Activated B cell treated with CpG ODN at 0.5 μM for 24 hours (primary cell): ENCODE measurements around the gene GPC1. TPM values are rescaled to one million over a fixed set of nuclear protein-coding genes. Genes with fewer than 3 reads are reported as not detected.

Source experiments
- ATAC-seq: fragments of 200-7000 bp; cut with Tn5 transposase; one replicate; pipeline ENCODE4 v1.10.0; 2021; ENCODE audit warnings: low read depth, mild to moderate bottlenecking, moderate library complexity
- CTCF ChIA-PET: fragments of 350-600 bp; sonication (Branson Sonifier 250); formaldehyde crosslinking; loops from one replicate; lab custom pipeline; 2021; ENCODE audit warnings: antibody characterized with exemption; lab: Charles Lee
- POLR2A ChIA-PET: fragments of 350-600 bp; sonication (Branson Sonifier 250); formaldehyde crosslinking; loops from one replicate; lab custom pipeline; 2021; ENCODE audit warnings: antibody characterized with exemption; lab: Charles Lee
- DNase-seq: peaks from one replicate; pipeline ENCODE4 v3.0.0; 2022
- H3K27ac Mint-ChIP-seq: one replicate; pipeline ENCODE4 v1.8.0; 2020; ENCODE audit warnings: mixed read lengths
- H3K27me3 Mint-ChIP-seq: one replicate; pipeline ENCODE4 v1.8.0; 2021; ENCODE audit warnings: mixed read lengths
- H3K36me3 Mint-ChIP-seq: one replicate; pipeline ENCODE4 v1.8.0; 2021; ENCODE audit warnings: low read depth, mixed read lengths
- H3K4me1 Mint-ChIP-seq: one replicate; pipeline ENCODE4 v1.8.0; 2021; ENCODE audit warnings: mixed read lengths
- H3K4me3 Mint-ChIP-seq: one replicate; pipeline ENCODE4 v1.8.0; 2020; ENCODE audit warnings: mild to moderate bottlenecking, mixed read lengths
- H3K9me3 Mint-ChIP-seq: one replicate; pipeline ENCODE4 v1.8.0; 2020; ENCODE audit warnings: mixed read lengths
- intact Hi-C: fragments of 100-400 bp; cut with micrococcal nuclease; formaldehyde crosslinking; loops from one replicate; pipeline ENCODE4 v1.15.1; 2024
- total RNA-seq: library from RNA; stranded (reverse); gene quantifications from 2 replicates; pipeline ENCODE4 v1.2.3, GENCODE V29; 2022
- TF ChIP-seq, protein P1 (sequence below): fragments of 200-600 bp; IDR thresholded peaks from one replicate; pipeline ENCODE4 v1.8.0; 2022; ENCODE audit warnings: antibody characterized with exemption, mild to moderate bottlenecking

The GPC1 gene
- total RNA-seq, 1 donor from 2014 or later: 1.9 TPM

DNA sequence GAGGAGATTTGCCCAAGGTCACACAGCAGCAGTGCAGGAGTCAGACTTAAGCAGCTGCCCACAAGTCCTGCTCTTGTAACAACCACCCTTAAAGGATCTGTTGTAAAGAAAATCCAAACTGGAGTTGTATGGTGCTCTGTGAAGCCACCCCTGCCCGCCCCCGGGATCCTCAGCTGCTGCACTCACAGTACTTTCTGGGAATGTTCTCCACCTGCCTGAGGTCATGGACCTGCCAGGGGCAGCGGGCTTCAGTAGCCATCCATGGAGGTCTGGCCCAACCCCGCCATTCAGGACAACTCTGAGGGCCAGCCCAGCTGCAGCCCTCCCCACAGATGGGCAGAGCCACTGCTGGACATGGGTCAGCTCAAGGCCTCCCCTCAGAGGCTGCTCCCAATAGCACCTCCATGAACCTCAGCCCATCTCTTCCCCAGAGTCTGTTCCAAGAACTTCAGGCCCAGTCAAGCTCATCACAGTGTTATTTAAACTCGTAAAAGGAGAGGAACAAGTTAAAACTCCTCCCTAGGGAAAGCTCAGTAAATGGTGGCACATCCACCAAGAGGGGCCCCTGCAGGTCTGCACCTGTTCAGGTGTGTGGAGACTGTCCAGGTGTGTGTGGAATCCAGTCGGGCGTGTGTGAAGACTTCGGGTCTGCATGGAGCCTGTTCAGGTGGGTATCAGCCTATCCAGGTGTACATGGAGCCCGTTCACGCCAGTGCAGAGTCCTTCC is 39.4 kb upstream of the GPC1 start:
- Mint-ChIP-seq H3K27ac (no peak overlapping the region), H3K36me3 (no peaks in the 10 kb centered on the region), H3K27me3 (no peaks in the 10 kb centered on the region), H3K4me3 (no peak overlapping the region), H3K9me3 (no peaks in the 10 kb centered on the region), H3K4me1 (no peaks in the 10 kb centered on the region)
- TF ChIP-seq, protein P1, sequence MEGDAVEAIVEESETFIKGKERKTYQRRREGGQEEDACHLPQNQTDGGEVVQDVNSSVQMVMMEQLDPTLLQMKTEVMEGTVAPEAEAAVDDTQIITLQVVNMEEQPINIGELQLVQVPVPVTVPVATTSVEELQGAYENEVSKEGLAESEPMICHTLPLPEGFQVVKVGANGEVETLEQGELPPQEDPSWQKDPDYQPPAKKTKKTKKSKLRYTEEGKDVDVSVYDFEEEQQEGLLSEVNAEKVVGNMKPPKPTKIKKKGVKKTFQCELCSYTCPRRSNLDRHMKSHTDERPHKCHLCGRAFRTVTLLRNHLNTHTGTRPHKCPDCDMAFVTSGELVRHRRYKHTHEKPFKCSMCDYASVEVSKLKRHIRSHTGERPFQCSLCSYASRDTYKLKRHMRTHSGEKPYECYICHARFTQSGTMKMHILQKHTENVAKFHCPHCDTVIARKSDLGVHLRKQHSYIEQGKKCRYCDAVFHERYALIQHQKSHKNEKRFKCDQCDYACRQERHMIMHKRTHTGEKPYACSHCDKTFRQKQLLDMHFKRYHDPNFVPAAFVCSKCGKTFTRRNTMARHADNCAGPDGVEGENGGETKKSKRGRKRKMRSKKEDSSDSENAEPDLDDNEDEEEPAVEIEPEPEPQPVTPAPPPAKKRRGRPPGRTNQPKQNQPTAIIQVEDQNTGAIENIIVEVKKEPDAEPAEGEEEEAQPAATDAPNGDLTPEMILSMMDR: no peak
- POLR2A ChIA-PET: no interaction called here
- CTCF ChIA-PET: no interaction called here
- ATAC-seq (no peak), DNase-seq (no peak)
- intact Hi-C loops: no loop called here

DNA sequence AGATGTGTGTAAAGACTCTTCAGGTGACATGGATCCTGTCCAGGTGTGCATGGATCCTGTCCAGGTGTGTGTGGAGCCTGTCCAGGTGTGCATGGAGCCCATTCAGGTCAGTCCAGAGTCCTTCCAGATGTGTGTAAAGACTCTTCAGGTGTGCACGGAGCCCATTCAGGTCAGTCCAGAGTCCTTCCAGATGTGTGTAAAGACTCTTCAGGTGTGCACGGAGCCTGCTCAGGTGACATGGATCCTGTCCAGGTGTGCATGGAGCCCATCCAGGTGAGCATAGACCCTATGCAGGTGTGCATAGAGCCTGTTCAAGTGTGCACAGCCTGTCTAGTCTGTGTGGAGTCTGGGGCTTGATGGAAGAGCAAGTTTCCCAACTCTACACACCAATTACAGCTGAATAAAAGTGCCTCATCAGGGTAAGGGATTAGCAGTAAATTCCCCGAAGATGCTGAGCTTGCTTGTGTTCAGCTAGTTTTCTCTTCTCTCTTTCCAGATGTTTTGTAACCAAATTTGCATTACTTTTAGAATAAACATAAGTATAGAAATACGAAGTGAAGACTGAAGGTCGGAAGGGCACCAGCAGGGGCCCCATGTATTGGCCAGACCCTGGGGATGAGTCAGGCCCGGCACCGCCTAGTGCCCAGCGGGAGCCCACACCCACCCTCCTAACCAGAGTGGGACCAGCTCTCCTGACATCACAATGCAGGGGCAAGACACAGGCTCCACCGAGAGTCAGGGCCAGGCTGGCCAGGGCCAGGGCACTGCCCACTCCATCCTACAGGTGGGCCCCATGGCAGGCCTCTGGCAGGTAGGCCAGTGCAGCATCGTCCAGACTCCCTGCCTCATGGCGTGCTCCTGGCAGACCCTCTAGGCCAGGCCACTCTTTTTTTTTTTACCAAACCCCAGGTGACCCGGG is 38.6 kb upstream of the GPC1 start:
- Mint-ChIP-seq H3K4me3 (no peak overlapping the region), H3K27ac (no peak overlapping the region), H3K36me3 (no peaks in the 10 kb centered on the region), H3K9me3 (no peaks in the 10 kb centered on the region), H3K27me3 (no peaks in the 10 kb centered on the region), H3K4me1 (no peaks in the 10 kb centered on the region)
- intact Hi-C loops: no loop called here
- no peak for ATAC-seq
- POLR2A ChIA-PET: no interaction called here
- no peak for DNase-seq
- CTCF ChIA-PET: no interaction called here
- TF ChIP-seq, protein P1: no peak

DNA sequence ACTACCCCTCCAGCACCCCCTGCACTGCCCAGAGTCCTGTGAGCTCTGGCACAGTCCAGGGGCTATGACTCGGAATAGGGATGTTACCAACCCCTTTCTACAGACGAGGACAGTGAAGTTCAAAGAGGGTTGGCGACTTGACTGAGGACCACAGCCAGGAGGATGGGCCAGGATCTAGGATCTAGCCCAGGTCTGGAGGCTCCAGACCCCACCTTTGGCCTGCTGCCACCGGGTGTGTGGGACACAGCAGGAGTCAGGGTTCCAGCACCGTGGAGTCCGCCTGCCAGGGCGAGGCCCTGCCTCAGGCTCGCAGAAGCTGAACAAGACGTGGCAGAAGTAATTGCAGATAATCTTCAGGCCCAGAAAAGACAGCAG is 37.9 kb upstream of the GPC1 start:
- DNase-seq (no peak), ATAC-seq (no peak)
- Mint-ChIP-seq H3K4me1 (no peaks in the 10 kb centered on the region), H3K27me3 (no peaks in the 10 kb centered on the region), H3K36me3 (no peaks in the 10 kb centered on the region), H3K4me3 (no peak overlapping the region), H3K9me3 (no peaks in the 10 kb centered on the region), H3K27ac (no peak overlapping the region)
- POLR2A ChIA-PET: no interaction called here
- TF ChIP-seq, protein P1: no peak
- intact Hi-C loops: no loop called here
- CTCF ChIA-PET: no interaction called here

DNA sequence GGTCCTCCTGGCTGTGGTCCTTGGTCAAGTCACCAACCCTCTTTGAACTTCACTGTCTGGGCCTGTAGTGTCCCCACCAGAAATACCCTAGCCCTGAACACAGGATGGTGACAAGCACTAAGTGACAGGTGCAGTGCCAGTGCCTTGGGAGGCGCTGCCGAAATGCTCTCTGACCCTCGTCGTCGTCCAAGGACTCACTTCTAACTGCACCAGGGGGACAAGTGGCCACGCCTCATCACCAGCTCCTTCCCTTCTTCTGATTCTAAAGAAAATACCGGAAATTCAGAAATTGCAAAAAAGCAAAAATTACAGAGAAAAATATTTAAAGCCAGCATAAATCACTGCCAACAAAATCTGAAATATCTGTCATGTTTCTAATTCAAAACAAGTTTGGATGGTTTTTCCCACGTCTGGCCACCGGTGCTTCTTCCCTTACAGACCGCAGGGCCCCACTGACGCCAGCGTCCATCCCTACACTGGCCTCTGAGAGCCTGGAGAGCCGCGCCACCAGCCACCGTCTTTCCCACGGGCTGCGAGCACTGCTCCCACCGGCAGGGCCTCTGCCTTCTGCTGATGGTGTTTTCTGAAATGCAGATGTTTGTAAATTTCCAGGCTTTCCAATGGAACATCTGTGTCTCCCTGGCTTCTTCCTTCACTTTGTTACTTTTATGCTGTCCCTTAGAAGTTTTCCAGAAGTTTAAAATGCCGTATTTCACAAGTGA is 37.4 kb upstream of the GPC1 start:
- H3K4me3 Mint-ChIP-seq: no peak overlapping the region
- no peaks in the 10 kb centered on the region for H3K4me1 Mint-ChIP-seq
- TF ChIP-seq, protein P1: no peak
- no peak for ATAC-seq
- no peak for DNase-seq
- H3K27ac Mint-ChIP-seq: no peak overlapping the region
- no peaks in the 10 kb centered on the region for H3K9me3 Mint-ChIP-seq
- H3K27me3 Mint-ChIP-seq: peaks cover 2% of the 10 kb centered on the region
- POLR2A ChIA-PET: no interaction called here
- H3K36me3 Mint-ChIP-seq: no peaks in the 10 kb centered on the region
- intact Hi-C loops: no loop called here
- CTCF ChIA-PET: no interaction called here
